Esophagus squamous epithelium (tissue), 4 donors: ENCODE results near the gene BATF.

Source experiments
- CTCF ChIP-seq, 6 experiments: fragments of 450-650 bp in 4 of 6; fragments of 200-600 bp in 2 of 6; sonication (generic) in 2 of 6; IDR thresholded peaks; one replicate each; pipeline ENCODE4 v1.5.1; 2016 to 2019; ENCODE audit warnings: antibody characterized with exemption in 6 of 6, mild to moderate bottlenecking in 4 of 6, moderate library complexity in 4 of 6
- POLR2A ChIP-seq, 4 donors: fragments of 450-650 bp; IDR thresholded peaks; one replicate each; pipeline ENCODE4 v1.6.1; 2017; ENCODE audit warnings: antibody characterized with exemption in 4 of 4, mild to moderate bottlenecking in 4 of 4, moderate library complexity in 3 of 4

- TF ChIP-seq CTCF (IDR thresholded peaks at IDR 0.05) (no peak), POLR2A (IDR thresholded peaks at IDR 0.05) (no peak)
Observed at GRCh38 chr14:75506930-75507329, 15.3 kb upstream of the BATF start.
